ENCODE results near the gene SH2D7. TPM values are rescaled to one million over a fixed set of nuclear protein-coding genes. Genes with fewer than 3 reads are reported as not detected.

SH2D7 gene
- total RNA-seq, 1 experiment from 2014 or later = not detected

GRCh38 chr15:78098131-78098755 is 5.9 kb downstream of the SH2D7 start:
- no peaks in the 10 kb centered on the region for H3K36me3 ChIP-seq (ENCODE audit: low read depth)
- ChIA-PET POLR2A (ENCODE audit: unreplicated experiment) (no interaction called here), CTCF (no interaction called here)
- peaks cover 25% of the 10 kb centered on the region for H3K4me1 ChIP-seq (replicated peaks; ENCODE audit: insufficient read depth)
- no peaks in the 10 kb centered on the region for H3K9me2 ChIP-seq (ENCODE audit: insufficient read depth)
- no peaks in the 10 kb centered on the region for H4K20me1 ChIP-seq (ENCODE audit: insufficient read depth)
- H3F3A ChIP-seq (ENCODE audit: insufficient read depth, low read depth) = no peaks in the 10 kb centered on the region
- H3K4me3 ChIP-seq = no peak overlapping the region
- TF ChIP-seq CTCF (conservative IDR thresholded peaks at IDR 0.05) (no peak), EZH2 (IDR thresholded peaks at IDR 0.05; ENCODE audit: low read depth) (no peak)
- no peaks in the 10 kb centered on the region for H3K27me3 ChIP-seq (ENCODE audit: insufficient read depth, low read depth)
- intact Hi-C loops (cut with micrococcal nuclease; ENCODE audit: unreplicated experiment) = no loop called here
- no peak overlapping the region for H3K4me2 ChIP-seq
- H3K9me3 ChIP-seq (ENCODE audit: insufficient read depth, low read depth) = no peaks in the 10 kb centered on the region
- DNase-seq = no peak
- H2AFZ ChIP-seq = no peak overlapping the region
- no peaks in the 10 kb centered on the region for H3K79me2 ChIP-seq (ENCODE audit: low read depth)
- no TSS peak for BruUV-seq (replicated peaks)
- no peak overlapping the region for H3K27ac ChIP-seq

- TF ChIP-seq EZH2 (IDR thresholded peaks at IDR 0.05; ENCODE audit: low read depth) (no peak), CTCF (conservative IDR thresholded peaks at IDR 0.05) (no peak)
- H2AFZ ChIP-seq = no peak overlapping the region
- H3K36me3 ChIP-seq (ENCODE audit: low read depth) = no peaks in the 10 kb centered on the region
- H3K79me2 ChIP-seq (ENCODE audit: low read depth) = no peaks in the 10 kb centered on the region
- H3K9me3 ChIP-seq (ENCODE audit: insufficient read depth, low read depth) = no peaks in the 10 kb centered on the region
- CTCF ChIA-PET = no interaction called here
- H3F3A ChIP-seq (ENCODE audit: insufficient read depth, low read depth) = peaks cover 9% of the 10 kb centered on the region; the same call in 1 of the 2 replicates
- no peak for DNase-seq
- no TSS peak for BruUV-seq (replicated peaks)
- intact Hi-C loops (cut with micrococcal nuclease; ENCODE audit: unreplicated experiment) = no loop called here
- H4K20me1 ChIP-seq (ENCODE audit: insufficient read depth) = no peaks in the 10 kb centered on the region
- no peak overlapping the region for H3K4me3 ChIP-seq
- no peaks in the 10 kb centered on the region for H3K9me2 ChIP-seq (ENCODE audit: insufficient read depth)
- no peaks in the 10 kb centered on the region for H3K27me3 ChIP-seq (ENCODE audit: insufficient read depth, low read depth)
- H3K4me2 ChIP-seq = peak overlapping the region; percentile 60
- POLR2A ChIA-PET (ENCODE audit: unreplicated experiment) = no interaction called here
- peaks cover 46% of the 10 kb centered on the region for H3K4me1 ChIP-seq (replicated peaks; ENCODE audit: insufficient read depth)
- H3K27ac ChIP-seq = peak overlapping the region; percentile 30; the same call in 1 of the 2 replicates
Measured at GRCh38 chr15:78100886-78101285, 8.5 kb downstream of the SH2D7 start.

- BruUV-seq (replicated peaks) = no TSS peak
- Histone ChIP-seq H4K20me1 (ENCODE audit: insufficient read depth) (no peaks in the 10 kb centered on the region), H3K9me2 (ENCODE audit: insufficient read depth) (no peaks in the 10 kb centered on the region), H3K79me2 (ENCODE audit: low read depth) (no peaks in the 10 kb centered on the region), H3K27ac (peak overlapping the region; percentile 30; the same call in 1 of the 2 replicates), H3K4me3 (no peak overlapping the region), H3F3A (ENCODE audit: insufficient read depth, low read depth) (peaks cover 9% of the 10 kb centered on the region; the same call in 1 of the 2 replicates), H3K4me1 (replicated peaks; ENCODE audit: insufficient read depth) (peaks cover 46% of the 10 kb centered on the region), H3K4me2 (peak overlapping the region; percentile 60), H3K9me3 (ENCODE audit: insufficient read depth, low read depth) (no peaks in the 10 kb centered on the region), H2AFZ (no peak overlapping the region), H3K27me3 (ENCODE audit: insufficient read depth, low read depth) (no peaks in the 10 kb centered on the region), H3K36me3 (ENCODE audit: low read depth) (no peaks in the 10 kb centered on the region)
- ChIA-PET POLR2A (ENCODE audit: unreplicated experiment) (no interaction called here), CTCF (no interaction called here)
- peak; percentile 47 to 88 for DNase-seq
- TF ChIP-seq CTCF (conservative IDR thresholded peaks at IDR 0.05) (no peak), EZH2 (IDR thresholded peaks at IDR 0.05; ENCODE audit: low read depth) (no peak)
- intact Hi-C loops (cut with micrococcal nuclease; ENCODE audit: unreplicated experiment) = no loop called here
Measured at GRCh38 chr15:78101423-78102105, 9.2 kb downstream of the SH2D7 start.
